ENCODE measurements around the gene FYCO1. TPM values are rescaled to one million over a fixed set of nuclear protein-coding genes. Genes with fewer than 3 reads are reported as not detected.

FYCO1 gene
- total and polyA plus RNA-seq, 2 of the 13 experiments (the other 11 are each of a cell fraction or from before 2014, with no cell fraction given): 2.7 to 4.2 TPM

- in situ Hi-C loops (cut with HindIII; ENCODE audit: extremely low pct_ligation_motif_present, low pct_unique_long_range_greater_than_20kb): loop anchor here (25.0 kb wide), 1 partner anchor 678 kb away; the partner anchor contains the start of gene TMEM158
- TF ChIP-seq REXO4 (CRISPR knock-in tag; IDR thresholded peaks at IDR 0.05; ENCODE audit: borderline replicate concordance) (no peak), ZNF572 (CRISPR knock-in tag; IDR thresholded peaks at IDR 0.05) (no peak), GATA4 (IDR thresholded peaks at IDR 0.05; ENCODE audit: borderline replicate concordance, low read depth) (no peak)
- no peak overlapping the region for H3K4me3 ChIP-seq (replicated peaks in 1 of 3; ENCODE audit: insufficient read depth in 1 of 3, low read depth in 2 of 3, low read length in 3 of 3)
- no peak overlapping the region for H3K4me2 ChIP-seq (ENCODE audit: low read depth, low read length)
- ChIA-PET CTCF (ENCODE audit: low intra/inter-chr PET ratio, low total read pairs) (no interaction called here), POLR2A (no interaction called here)
- no peaks in the 10 kb centered on the region for H3K79me2 ChIP-seq (ENCODE audit: insufficient read depth, low read length)
- no peaks in the 10 kb centered on the region for H4K20me1 ChIP-seq (ENCODE audit: insufficient read depth, low read length)
- intact Hi-C loops (cut with micrococcal nuclease; ENCODE audit: unreplicated experiment): no loop called here
- ATAC-seq (peak; percentile 20; the same call in 1 of the 3 replicates), DNase-seq (ENCODE audit: low spot score) (no peak), FAIRE-seq (no peak)
- H3K9me3 ChIP-seq (ENCODE audit: low read length): no peaks in the 10 kb centered on the region
- peaks cover 5% of the 10 kb centered on the region in 2 experiments; a peak in 2 of 5 replicates for H3K36me3 ChIP-seq (replicated peaks in 1 of 2; ENCODE audit: control insufficient read depth in 1 of 2, insufficient read depth in 2 of 2, low read length in 2 of 2)
- no peak overlapping the region for H3K9ac ChIP-seq (ENCODE audit: insufficient read depth, low read depth, low read length)
- no peak overlapping the region for H2AFZ ChIP-seq (ENCODE audit: low read length)
- no TSS peak for BruUV-seq (replicated peaks)
- WGBS (ENCODE audit: low lambda C conversion rate): 29% methylated on average over 13 of the region's 13 CpGs
- H3K27me3 ChIP-seq (ENCODE audit: control insufficient read depth in 1 of 2, insufficient read depth in 2 of 2, low read length in 2 of 2): no peaks in the 10 kb centered on the region
- H3K4me1 ChIP-seq (ENCODE audit: insufficient read depth, low read length): no peaks in the 10 kb centered on the region
- H3K27ac ChIP-seq (ENCODE audit: extremely low read length, insufficient read depth, low read length): no peak overlapping the region
Observed at GRCh38 chr3:45915518-45916231, 79.9 kb downstream of the FYCO1 start.

- CTCF ChIA-PET (ENCODE audit: low intra/inter-chr PET ratio, low total read pairs): no interaction called here
- Histone ChIP-seq H4K20me1 (ENCODE audit: insufficient read depth, low read length) (no peaks in the 10 kb centered on the region), H3K79me2 (ENCODE audit: insufficient read depth, low read length) (no peaks in the 10 kb centered on the region), H3K4me2 (ENCODE audit: low read depth, low read length) (no peak overlapping the region), H3K4me3 (replicated peaks in 1 of 3; ENCODE audit: insufficient read depth in 1 of 3, low read depth in 2 of 3, low read length in 3 of 3) (no peak overlapping the region), H2AFZ (ENCODE audit: low read length) (no peak overlapping the region), H3K9ac (ENCODE audit: insufficient read depth, low read depth, low read length) (no peak overlapping the region), H3K9me3 (ENCODE audit: low read length) (no peaks in the 10 kb centered on the region), H3K4me1 (ENCODE audit: insufficient read depth, low read length) (no peaks in the 10 kb centered on the region), H3K36me3 (replicated peaks in 1 of 2; ENCODE audit: control insufficient read depth in 1 of 2, insufficient read depth in 2 of 2, low read length in 2 of 2) (peaks cover 3 to 5% of the 10 kb centered on the region in 2 experiments; a peak in 2 of 5 replicates), H3K27ac (ENCODE audit: extremely low read length, insufficient read depth, low read length) (no peak overlapping the region), H3K27me3 (ENCODE audit: control insufficient read depth in 1 of 2, insufficient read depth in 2 of 2, low read length in 2 of 2) (no peaks in the 10 kb centered on the region)
- 77% methylated on average over 9 of the region's 9 CpGs for WGBS (ENCODE audit: low lambda C conversion rate)
- in situ Hi-C loops (cut with HindIII; ENCODE audit: extremely low pct_ligation_motif_present, low pct_unique_long_range_greater_than_20kb) (loop anchor here (25.0 kb wide), 1 partner anchor 678 kb away; the partner anchor contains the start of gene TMEM158), intact Hi-C loops (cut with micrococcal nuclease; ENCODE audit: unreplicated experiment) (no loop called here)
- no TSS peak for BruUV-seq (replicated peaks)
- no peak; the same call in 2 of the 3 replicates for ATAC-seq
- POLR2A ChIA-PET: no interaction called here
- TF ChIP-seq PCBP1 (IDR thresholded peaks at IDR 0.05; ENCODE audit: borderline replicate concordance, low read depth, low read length) (no peak), ATAD3A (CRISPR knock-in tag; IDR thresholded peaks at IDR 0.05) (no peak), ZBTB1 (CRISPR knock-in tag; IDR thresholded peaks at IDR 0.05; ENCODE audit: borderline replicate concordance) (no peak), ZNF446 (CRISPR knock-in tag; IDR thresholded peaks at IDR 0.05) (no peak), CHD2 (IDR thresholded peaks at IDR 0.05; ENCODE audit: low read depth, low read length) (no peak), ZNF816 (CRISPR knock-in tag; IDR thresholded peaks at IDR 0.05; ENCODE audit: borderline replicate concordance) (no peak), NCOR1 (IDR thresholded peaks at IDR 0.05; ENCODE audit: borderline replicate concordance, low read length) (no peak), KLF9 (CRISPR knock-in tag; IDR thresholded peaks at IDR 0.05; ENCODE audit: low read depth) (no peak), ZBTB33 (CRISPR knock-in tag; IDR thresholded peaks at IDR 0.05) (no peak), ZNF629 (CRISPR knock-in tag; conservative IDR thresholded peaks at IDR 0.05) (no peak), KDM5B (CRISPR knock-in tag; IDR thresholded peaks at IDR 0.05; ENCODE audit: borderline replicate concordance) (no peak), ZNF790 (CRISPR knock-in tag; IDR thresholded peaks at IDR 0.05; ENCODE audit: borderline replicate concordance) (no peak), ZBTB21 (CRISPR knock-in tag; IDR thresholded peaks at IDR 0.05) (no peak), ESRRA (CRISPR knock-in tag; IDR thresholded peaks at IDR 0.05; ENCODE audit: low read depth) (no peak), LCORL (IDR thresholded peaks at IDR 0.05) (no peak), LCORL (CRISPR knock-in tag; IDR thresholded peaks at IDR 0.05) (no peak)
- no peak for FAIRE-seq
- DNase-seq (ENCODE audit: low spot score): no peak
Observed at GRCh38 chr3:45915059-45915439, 80.6 kb downstream of the FYCO1 start.

Data from HepG2 (cell line).